Ovary (tissue), 3 donors: ENCODE measurements around the gene DCST1.

ENCODE experiments used
- CTCF ChIP-seq, 3 donors: fragments of 450-650 bp in 2 of 3; fragments of 200-600 bp in 1 of 3; IDR thresholded peaks; one replicate each; pipeline versions ENCODE4 v1.5.1 to v1.8.0; 2016 to 2022; ENCODE audit warnings: antibody characterized with exemption in 3 of 3, mild to moderate bottlenecking in 1 of 3
- POLR2A ChIP-seq: fragments of 450-650 bp; IDR thresholded peaks from one replicate; pipeline ENCODE4 v1.6.1; 2017; ENCODE audit warnings: antibody characterized with exemption, mild to moderate bottlenecking, moderate library complexity
- donor health status: DM: no; HTN: no; CAD: no.

- no peak for TF ChIP-seq CTCF (IDR thresholded peaks at IDR 0.05)
- TF ChIP-seq POLR2A = no peak
Measured at GRCh38 chr1:155070158-155070621, 36.6 kb downstream of the DCST1 start.
